ENCODE results near the gene SDK1.

DNA sequence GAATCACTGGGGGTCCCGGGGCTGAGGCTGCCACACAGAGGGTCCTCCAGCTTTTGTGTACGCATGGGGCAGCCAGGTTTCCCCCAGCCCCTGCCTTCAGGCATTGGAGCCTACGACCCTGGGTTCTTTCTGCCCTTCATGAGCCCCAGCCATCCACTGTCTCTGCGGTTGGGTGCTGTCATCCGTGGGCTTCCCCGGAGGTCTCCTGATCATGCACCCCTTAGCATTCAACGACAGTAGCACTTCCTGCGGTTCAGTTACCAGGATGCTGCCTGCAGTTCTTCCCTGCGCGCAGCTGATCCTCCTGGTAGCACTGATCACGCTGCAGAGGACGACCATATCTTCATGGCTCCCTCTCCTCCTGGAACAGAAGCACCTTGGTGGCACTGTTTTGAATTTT lies 676.3 kb downstream of the SDK1 start:
- TF ChIP-seq, protein P1, sequence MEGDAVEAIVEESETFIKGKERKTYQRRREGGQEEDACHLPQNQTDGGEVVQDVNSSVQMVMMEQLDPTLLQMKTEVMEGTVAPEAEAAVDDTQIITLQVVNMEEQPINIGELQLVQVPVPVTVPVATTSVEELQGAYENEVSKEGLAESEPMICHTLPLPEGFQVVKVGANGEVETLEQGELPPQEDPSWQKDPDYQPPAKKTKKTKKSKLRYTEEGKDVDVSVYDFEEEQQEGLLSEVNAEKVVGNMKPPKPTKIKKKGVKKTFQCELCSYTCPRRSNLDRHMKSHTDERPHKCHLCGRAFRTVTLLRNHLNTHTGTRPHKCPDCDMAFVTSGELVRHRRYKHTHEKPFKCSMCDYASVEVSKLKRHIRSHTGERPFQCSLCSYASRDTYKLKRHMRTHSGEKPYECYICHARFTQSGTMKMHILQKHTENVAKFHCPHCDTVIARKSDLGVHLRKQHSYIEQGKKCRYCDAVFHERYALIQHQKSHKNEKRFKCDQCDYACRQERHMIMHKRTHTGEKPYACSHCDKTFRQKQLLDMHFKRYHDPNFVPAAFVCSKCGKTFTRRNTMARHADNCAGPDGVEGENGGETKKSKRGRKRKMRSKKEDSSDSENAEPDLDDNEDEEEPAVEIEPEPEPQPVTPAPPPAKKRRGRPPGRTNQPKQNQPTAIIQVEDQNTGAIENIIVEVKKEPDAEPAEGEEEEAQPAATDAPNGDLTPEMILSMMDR (IDR thresholded peaks at IDR 0.05) = no peak
- TF ChIP-seq POLR2AphosphoS5 (IDR thresholded peaks at IDR 0.05; ENCODE audit: insufficient read depth in 1 of 2, low read depth in 1 of 2) (no peak), POLR2A (IDR thresholded peaks at IDR 0.05) (no peak)

Data from vagina (tissue), 2 donors.